Stimulated activated CD4-positive, alpha-beta T cell treated with anti-CD3 and anti-CD28 coated beads, Interleukin-1b, Interleukin-23, amount 100 ng/mL, for 4 hours (primary cell): ENCODE measurements around the gene GATA5.

Experiments
- DNase-seq, 2 donors: peaks; one replicate each; pipeline ENCODE4 v3.0.0-alpha.2; 2020; ENCODE audit warnings: low read depth in 2 of 2

The GATA5 gene

GRCh38 chr20:62416651-62417637, 58.9 kb downstream of the GATA5 start:
- DNase-seq, result no peak

- no peak for DNase-seq
Observed at GRCh38 chr20:62415354-62416111, 60.3 kb downstream of the GATA5 start.

GRCh38 chr20:62413896-62414481, 61.8 kb downstream of the GATA5 start:
- no peak for DNase-seq
